Measurements from ENCODE around the gene BCL7C.
A peak's percentile ranks its signal among the peaks of the same experiment; 100 is the strongest.

The BCL7C gene

GRCh38 chr16:30842971-30843370, 50.9 kb downstream of the BCL7C start:
- no peak overlapping the region for H3K4me3 ChIP-seq (ENCODE audit: low read depth, low read length)
- no peak for TF ChIP-seq CTCF (conservative IDR thresholded peaks at IDR 0.05; ENCODE audit: low read depth, low read length)
- no peak for DNase-seq (ENCODE audit: low read depth)

GRCh38 chr16:30841332-30841731, 52.5 kb downstream of the BCL7C start:
- H3K4me3 ChIP-seq (ENCODE audit: low read depth, low read length) = no peak overlapping the region
- TF ChIP-seq CTCF (conservative IDR thresholded peaks at IDR 0.05; ENCODE audit: low read depth, low read length) = no peak
- no peak for DNase-seq (ENCODE audit: low read depth)

GRCh38 chr16:30840611-30841010, 53.3 kb downstream of the BCL7C start:
- no peak for DNase-seq (ENCODE audit: low read depth)
- no peak overlapping the region for H3K4me3 ChIP-seq (ENCODE audit: low read depth, low read length)
- no peak for TF ChIP-seq CTCF (conservative IDR thresholded peaks at IDR 0.05; ENCODE audit: low read depth, low read length)

- H3K4me3 ChIP-seq (ENCODE audit: low read depth, low read length) = no peak overlapping the region
- TF ChIP-seq CTCF (conservative IDR thresholded peaks at IDR 0.05; ENCODE audit: low read depth, low read length) = no peak
- peak; percentile 9 for DNase-seq (ENCODE audit: low read depth)
These were observed 54.2 kb downstream of the BCL7C start for GRCh38 chr16:30839523-30840227.

GRCh38 chr16:30838876-30839471, 54.9 kb downstream of the BCL7C start:
- peak; percentile 23 for TF ChIP-seq CTCF (conservative IDR thresholded peaks at IDR 0.05; ENCODE audit: low read depth, low read length)
- no peak for DNase-seq (ENCODE audit: low read depth)
- no peak overlapping the region for H3K4me3 ChIP-seq (ENCODE audit: low read depth, low read length)

GRCh38 chr16:30837904-30838303, 56.0 kb downstream of the BCL7C start:
- no peak for DNase-seq (ENCODE audit: low read depth)
- TF ChIP-seq CTCF (conservative IDR thresholded peaks at IDR 0.05; ENCODE audit: low read depth, low read length) = no peak
- no peak overlapping the region for H3K4me3 ChIP-seq (ENCODE audit: low read depth, low read length)
